SK-N-SH (cell line): ENCODE results near the gene PDE4A. TPM values are rescaled to one million over a fixed set of nuclear protein-coding genes. Genes with fewer than 3 reads are reported as not detected.

Source experiments
- CTCF ChIA-PET: fragments of 300-600, 350-600 bp; formaldehyde crosslinking; extraction: SDS; loops from one replicate; lab custom pipeline; 2021; lab: Yijun Ruan, JAX
- POLR2A ChIA-PET: fragments of 350-600 bp; sonication (Branson Sonifier 250); formaldehyde crosslinking; extraction: SDS; loops from one replicate; lab custom pipeline; 2020; ENCODE audit warnings: antibody characterized with exemption, inconsistent platforms; lab: Yijun Ruan, JAX
- DNase-seq: peaks from one replicate; pipeline ENCODE4 v3.0.0; 2012
- H2AFZ ChIP-seq: fragments of 200-600 bp; sonication (generic); 2 replicates; pipeline ENCODE4 v1.8.1; 2016; ENCODE audit warnings: antibody characterized with exemption, mild to moderate bottlenecking, low read depth
- H3F3A ChIP-seq: fragments of 200-600 bp; sonication (generic); replicated peaks from 2 replicates; pipeline ENCODE3; 2016; ENCODE audit warnings: antibody characterized with exemption, mild to moderate bottlenecking; ENCODE audit not compliant: insufficient read depth
- H3K27ac ChIP-seq, 2 experiments: fragments of 200-500 bp in 1 of 2; fragments of 200-600 bp in 1 of 2; sonication (Bioruptor generic) in 1 of 2; sonication (generic), shearing (Covaris generic) in 1 of 2; 2 replicates each; pipeline versions ENCODE4 v1.5.1 to v1.6.1; 2014 to 2016; ENCODE audit warnings: low read depth in 2 of 2, inconsistent platforms in 1 of 2, low read length in 1 of 2, mild to moderate bottlenecking in 1 of 2, mixed read lengths in 1 of 2
- H3K27me3 ChIP-seq: fragments of 200-600 bp; sonication (generic), shearing (Covaris generic); 2 replicates; pipeline ENCODE4 v1.6.1; 2016; ENCODE audit warnings: mixed run types; ENCODE audit not compliant: insufficient read depth
- H3K36me3 ChIP-seq, 2 experiments: fragments of 200-500 bp in 1 of 2; fragments of 200-600 bp in 1 of 2; sonication (Bioruptor generic) in 1 of 2; sonication (generic) in 1 of 2; replicated peaks in 1 of 2; 2 replicates each; pipeline versions ENCODE3 to v1.5.1; 2014 to 2016; ENCODE audit warnings: low read length in 1 of 2, mild to moderate bottlenecking in 1 of 2; ENCODE audit not compliant: insufficient read depth in 2 of 2, control insufficient read depth in 1 of 2
- H3K4me1 ChIP-seq, 2 experiments: fragments of 200-500 bp in 1 of 2; fragments of 200-600 bp in 1 of 2; sonication (Bioruptor generic) in 1 of 2; sonication (generic), shearing (Covaris generic) in 1 of 2; 2 replicates each; pipeline versions ENCODE4 v1.5.1 to v1.6.1; 2014 to 2016; ENCODE audit warnings: low read depth in 1 of 2, low read length in 1 of 2, mixed run types in 1 of 2; ENCODE audit not compliant: insufficient read depth in 2 of 2, control insufficient read depth in 1 of 2
- H3K4me2 ChIP-seq: fragments of 200-600 bp; sonication (generic), shearing (Covaris generic); 2 replicates; pipeline ENCODE4 v1.6.1; 2017; ENCODE audit warnings: mixed run types
- H3K4me3 ChIP-seq, 2 experiments: fragments of 200-500 bp in 1 of 2; fragments of 200-600 bp in 1 of 2; sonication (Bioruptor generic) in 1 of 2; sonication (generic), shearing (Covaris generic) in 1 of 2; 2 replicates each; pipeline versions ENCODE4 v1.5.1 to v1.8.1; 2014 to 2016; ENCODE audit warnings: low read depth in 2 of 2, inconsistent platforms in 1 of 2, low read length in 1 of 2, mild to moderate bottlenecking in 1 of 2, mixed read lengths in 1 of 2, moderate library complexity in 1 of 2
- H3K79me2 ChIP-seq: fragments of 200-600 bp; sonication (generic); 2 replicates; pipeline ENCODE4 v1.8.1; 2017; ENCODE audit warnings: mild to moderate bottlenecking; ENCODE audit not compliant: insufficient read depth
- H3K9ac ChIP-seq: fragments of 200-600 bp; sonication (generic); 2 replicates; pipeline ENCODE4 v1.6.1; 2017; ENCODE audit warnings: mixed run types
- H3K9me2 ChIP-seq: fragments of 200-600 bp; sonication (generic); 2 replicates; pipeline ENCODE4 v1.6.1; 2017; ENCODE audit warnings: mixed run types
- H3K9me3 ChIP-seq: fragments of 200-600 bp; sonication (generic); 2 replicates; pipeline ENCODE4 v1.6.1; 2017; ENCODE audit warnings: mixed run types, mild to moderate bottlenecking, moderate library complexity
- H4K20me1 ChIP-seq: fragments of 200-600 bp; sonication (generic); 2 replicates; pipeline ENCODE4 v1.6.1; 2017; ENCODE audit warnings: mild to moderate bottlenecking, mixed run types; ENCODE audit not compliant: insufficient read depth
- EZH2phosphoT487 ChIP-seq: fragments of 200-600 bp; sonication (generic); IDR thresholded peaks from 2 replicates; pipeline ENCODE4 v1.6.1; 2017; ENCODE audit warnings: low read depth, mixed run types, mild to moderate bottlenecking, antibody characterized with exemption, moderate library complexity, borderline replicate concordance
- FOXJ3 ChIP-seq: sonication (generic); formaldehyde crosslinking; IDR thresholded peaks from 2 replicates; pipeline ENCODE4 v1.5.1; 2020; ENCODE audit warnings: mild to moderate bottlenecking, missing genetic modification reagents
- FOXM1 ChIP-seq: IDR thresholded peaks from 2 replicates; pipeline ENCODE4 v1.4.0; 2012; ENCODE audit warnings: low read depth, mild to moderate bottlenecking
- GABPA ChIP-seq: IDR thresholded peaks from 2 replicates; pipeline ENCODE4 v1.4.0; 2012; ENCODE audit warnings: low read depth, mild to moderate bottlenecking
- GATA2 ChIP-seq: sonication (generic); formaldehyde crosslinking; IDR thresholded peaks from 2 replicates; pipeline ENCODE4 v1.5.0; 2020; ENCODE audit warnings: mild to moderate bottlenecking, missing genetic modification reagents
- MXI1 ChIP-seq: IDR thresholded peaks from 2 replicates; pipeline ENCODE4 v1.6.1; 2012; ENCODE audit warnings: mild to moderate bottlenecking, low read depth, low read length, improper control_type of control experiment
- RCOR1 ChIP-seq: fragments of 150-350 bp; IDR thresholded peaks from 2 replicates; pipeline ENCODE4 v1.6.1; 2017; ENCODE audit warnings: antibody characterized with exemption, low read length
- REST ChIP-seq: IDR thresholded peaks from 2 replicates; pipeline ENCODE4 v1.6.1; 2012; ENCODE audit warnings: mild to moderate bottlenecking, low read depth, low read length, moderate library complexity
- RFX5 ChIP-seq: IDR thresholded peaks from 2 replicates; pipeline ENCODE4 v1.6.1; 2012; ENCODE audit warnings: mild to moderate bottlenecking, improper control_type of control experiment, low read length
- RXRA ChIP-seq: IDR thresholded peaks from 2 replicates; pipeline ENCODE4 v1.4.0; 2012; ENCODE audit warnings: low read depth, mild to moderate bottlenecking, borderline replicate concordance
- TCF12 ChIP-seq: IDR thresholded peaks from 2 replicates; pipeline ENCODE4 v1.4.0; 2012
- USF2 ChIP-seq: fragments of 150-350 bp; IDR thresholded peaks from 2 replicates; pipeline ENCODE4 v1.6.1; 2017; ENCODE audit warnings: antibody characterized with exemption, low read length, low read depth, borderline replicate concordance
- WGBS: methylation state at CpG from one replicate; pipeline ENCODE4 v1.1.6; 2017; ENCODE audit warnings: low lambda C conversion rate; 5-methylcytosine and 5-hydroxymethylcytosine counted together
- polyA plus RNA-seq, 3 experiments: library from polyadenylated mRNA; depleted of rRNA; stranded (reverse); fragments of >200 nt; gene quantifications; 2 replicates each; pipeline ENCODE4 v1.2.3, GENCODE V29; 2012
- TF ChIP-seq, protein P1 (sequence below): IDR thresholded peaks from 2 replicates; pipeline ENCODE4 v1.4.0; 2012; ENCODE audit warnings: low read depth
- TF ChIP-seq, protein P2 (sequence below): fragments of 150-350 bp; IDR thresholded peaks from 2 replicates; pipeline ENCODE4 v1.6.1; 2016; ENCODE audit warnings: mild to moderate bottlenecking, low read depth, low read length

PDE4A gene
- polyA plus RNA-seq, 1 of the 3 experiments (the other 2 are of a cell fraction), result 2.9 TPM

GRCh38 chr19:10406191-10406590 lies 14.1 kb upstream of the PDE4A start:
- POLR2A ChIA-PET, result interaction anchor here (0.9 to 2.1 kb wide), 2 partner anchors 10 to 12 kb away, joined by 3 to 9 read pairs; no protein-coding TSS in a partner anchor
- Histone ChIP-seq H3K79me2 (peaks cover 22% of the 10 kb centered on the region), H3K4me3 (no peak overlapping the region), H3K27ac (no peak overlapping the region), H3K9ac (no peak overlapping the region), H3K27me3 (no peaks in the 10 kb centered on the region), H3K36me3 (peaks cover 0 to 3% of the 10 kb centered on the region in 2 experiments), H3K4me1 (peaks cover 7 to 11% of the 10 kb centered on the region in 2 experiments; a peak in 3 of 4 replicates), H2AFZ (no peak overlapping the region), H3K9me3 (no peaks in the 10 kb centered on the region), H3F3A (no peaks in the 10 kb centered on the region), H3K9me2 (no peaks in the 10 kb centered on the region), H3K4me2 (no peak overlapping the region), H4K20me1 (peaks cover 7% of the 10 kb centered on the region)
- TF ChIP-seq RCOR1, result no peak
- TF ChIP-seq, protein P1, sequence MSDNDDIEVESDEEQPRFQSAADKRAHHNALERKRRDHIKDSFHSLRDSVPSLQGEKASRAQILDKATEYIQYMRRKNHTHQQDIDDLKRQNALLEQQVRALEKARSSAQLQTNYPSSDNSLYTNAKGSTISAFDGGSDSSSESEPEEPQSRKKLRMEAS, result no peak
- TF ChIP-seq, protein P2, sequence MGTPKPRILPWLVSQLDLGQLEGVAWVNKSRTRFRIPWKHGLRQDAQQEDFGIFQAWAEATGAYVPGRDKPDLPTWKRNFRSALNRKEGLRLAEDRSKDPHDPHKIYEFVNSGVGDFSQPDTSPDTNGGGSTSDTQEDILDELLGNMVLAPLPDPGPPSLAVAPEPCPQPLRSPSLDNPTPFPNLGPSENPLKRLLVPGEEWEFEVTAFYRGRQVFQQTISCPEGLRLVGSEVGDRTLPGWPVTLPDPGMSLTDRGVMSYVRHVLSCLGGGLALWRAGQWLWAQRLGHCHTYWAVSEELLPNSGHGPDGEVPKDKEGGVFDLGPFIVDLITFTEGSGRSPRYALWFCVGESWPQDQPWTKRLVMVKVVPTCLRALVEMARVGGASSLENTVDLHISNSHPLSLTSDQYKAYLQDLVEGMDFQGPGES, result no peak
- TF ChIP-seq RXRA, result no peak
- no peak for TF ChIP-seq USF2
- no peak for TF ChIP-seq MXI1
- no peak for TF ChIP-seq RFX5
- no peak for TF ChIP-seq GABPA
- TF ChIP-seq GATA2 (CRISPR knock-in tag), result no peak
- WGBS, result 77% methylated on average over 6 of the region's 6 CpGs
- CTCF ChIA-PET, result interaction anchor here (0.9 to 14.8 kb wide), 7 partner anchors 13 to 371 kb away, joined by 3 to 313 read pairs (median 3); partner anchors contain the start of gene PDE4A
- no peak for DNase-seq

DNA sequence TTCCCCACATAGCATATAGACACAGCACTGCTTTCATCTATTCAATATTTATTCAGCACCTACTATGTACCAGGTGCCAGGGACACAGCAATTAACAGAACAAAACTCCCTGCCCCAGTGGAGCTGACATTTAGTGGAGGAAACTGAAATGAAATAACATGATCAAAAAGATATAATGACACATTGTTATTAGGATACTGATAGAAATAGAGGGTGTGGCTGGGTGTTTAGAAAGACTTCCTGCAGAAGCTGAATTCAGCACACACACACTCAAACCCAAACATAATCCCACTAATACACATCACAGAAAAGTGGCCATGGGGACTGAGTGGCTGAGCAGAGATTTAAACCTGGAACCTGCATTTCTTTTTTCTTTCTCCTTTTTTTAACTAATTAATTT lies 13.2 kb upstream of the PDE4A start:
- H3K4me3 ChIP-seq, result no peak overlapping the region
- no peaks in the 10 kb centered on the region for H3K9me2 ChIP-seq
- H3K9ac ChIP-seq, result no peak overlapping the region
- H3K27ac ChIP-seq, result no peak overlapping the region
- H4K20me1 ChIP-seq, result no peaks in the 10 kb centered on the region
- TF ChIP-seq RCOR1, result no peak
- no peak for TF ChIP-seq EZH2phosphoT487
- TF ChIP-seq FOXJ3 (CRISPR knock-in tag), result no peak
- TF ChIP-seq RXRA, result no peak
- no peak for TF ChIP-seq FOXM1
- TF ChIP-seq USF2, result no peak
- no peak for TF ChIP-seq REST
- TF ChIP-seq TCF12, result no peak
- no peak for DNase-seq
- H3K9me3 ChIP-seq, result no peaks in the 10 kb centered on the region
- H3K79me2 ChIP-seq, result peaks cover 13% of the 10 kb centered on the region
- H3F3A ChIP-seq, result no peaks in the 10 kb centered on the region
- H3K4me1 ChIP-seq, result peaks cover 0 to 3% of the 10 kb centered on the region in 2 experiments; a peak in 1 of 4 replicates
- ChIA-PET CTCF (interaction anchor here (1.5 to 14.8 kb wide), 3 partner anchors 12 to 18 kb away, joined by 4 to 313 read pairs (median 4); partner anchors contain the start of gene PDE4A), POLR2A (no interaction called here)
- no peak overlapping the region for H2AFZ ChIP-seq
- H3K36me3 ChIP-seq, result no peaks in the 10 kb centered on the region
- no peak overlapping the region for H3K4me2 ChIP-seq
- H3K27me3 ChIP-seq, result no peaks in the 10 kb centered on the region
